H1 (cell line): ENCODE measurements around the gene RIMBP2. TPM values are rescaled to one million over a fixed set of nuclear protein-coding genes. Genes with fewer than 3 reads are reported as not detected.

Source experiments
- CTCF ChIA-PET: fragments of 300-600 bp; sonication (Branson Sonifier 250); formaldehyde crosslinking; loops from one replicate; lab custom pipeline; 2021; ENCODE audit not compliant: partially characterized antibody; lab: Charles Lee
- POLR2A ChIA-PET: fragments of 300-600 bp; sonication (Branson Sonifier 250); formaldehyde crosslinking; loops from one replicate; lab custom pipeline; 2021; ENCODE audit warnings: inconsistent platforms; ENCODE audit not compliant: partially characterized antibody; lab: Charles Lee
- DNase-seq, 2 experiments: peaks; one replicate each; pipeline versions ENCODE4 v3.0.0 to v3.0.0-alpha.2; 2010 to 2022; ENCODE audit warnings: low spot score in 2 of 2, low read depth in 1 of 2, mixed read lengths in 1 of 2
- FAIRE-seq: peaks from 2 replicates; lab custom pipeline; 2011; peaks lifted over from hg19 to GRCh38; lab: Jason Lieb, UNC
- H2AFZ ChIP-seq: 2 replicates; pipeline ENCODE4 v1.8.1; 2012; ENCODE audit warnings: low read length, inconsistent platforms
- H2AK5ac ChIP-seq: 2 replicates; pipeline ENCODE4 v1.6.1; 2013; ENCODE audit warnings: low read depth, low read length
- H2BK120ac ChIP-seq: replicated peaks from 2 replicates; pipeline ENCODE3; 2013; ENCODE audit warnings: low read depth, low read length, inconsistent platforms
- H2BK12ac ChIP-seq: 2 replicates; pipeline ENCODE4 v1.6.1; 2013; ENCODE audit warnings: low read depth, low read length
- H2BK15ac ChIP-seq: 2 replicates; pipeline ENCODE4 v1.6.1; 2013; ENCODE audit warnings: low read length
- H2BK20ac ChIP-seq: 2 replicates; pipeline ENCODE4 v1.6.1; 2013; ENCODE audit warnings: low read length
- H2BK5ac ChIP-seq: 2 replicates; pipeline ENCODE4 v1.6.1; 2013; ENCODE audit warnings: low read depth, low read length
- H3K14ac ChIP-seq: 2 replicates; pipeline ENCODE4 v1.6.1; 2013; ENCODE audit warnings: inconsistent platforms; ENCODE audit not compliant: insufficient read length
- H3K18ac ChIP-seq: 2 replicates; pipeline ENCODE4 v1.6.1; 2013; ENCODE audit warnings: low read length; ENCODE audit errors: extremely low read depth
- H3K23ac ChIP-seq: 2 replicates; pipeline ENCODE4 v1.6.1; 2013; ENCODE audit warnings: inconsistent platforms; ENCODE audit not compliant: insufficient read length
- H3K23me2 ChIP-seq: 2 replicates; pipeline ENCODE4 v1.6.1; 2013; ENCODE audit warnings: low read depth, low read length
- H3K27ac ChIP-seq: 2 replicates; pipeline ENCODE4 v1.6.1; 2011; ENCODE audit warnings: low read depth, low read length, inconsistent platforms
- H3K27me3 ChIP-seq, 4 experiments: replicated peaks in 1 of 4; 1 replicate in 1 of 4; 2 replicates in 3 of 4; pipeline versions ENCODE4 v1.6.1 to v1.8.1; 2011 to 2013; ENCODE audit warnings: low read length in 3 of 4, mild to moderate bottlenecking in 3 of 4, inconsistent platforms in 2 of 4, mixed read lengths in 2 of 4, moderate library complexity in 1 of 4; ENCODE audit not compliant: control insufficient read depth in 3 of 4, insufficient read depth in 3 of 4; ENCODE audit errors: extremely low read depth in 1 of 4
- H3K36me3 ChIP-seq, 4 experiments: 2 replicates each; pipeline versions ENCODE4 v1.6.1 to v1.8.1; 2011 to 2013; ENCODE audit warnings: mild to moderate bottlenecking in 4 of 4, low read length in 3 of 4, moderate library complexity in 2 of 4, control low read depth in 1 of 4, inconsistent platforms in 1 of 4; ENCODE audit not compliant: insufficient read depth in 4 of 4, control insufficient read depth in 2 of 4
- H3K4ac ChIP-seq: replicated peaks from 2 replicates; pipeline ENCODE3; 2013; ENCODE audit warnings: low read length, low read depth, mixed read lengths, inconsistent platforms; ENCODE audit not compliant: insufficient read length
- H3K4me1 ChIP-seq, 4 experiments: replicated peaks in 1 of 4; 1 replicate in 1 of 4; 2 replicates in 3 of 4; pipeline versions ENCODE4 v1.6.1 to v1.8.1; 2011 to 2013; ENCODE audit warnings: low read length in 3 of 4, inconsistent platforms in 2 of 4, mixed read lengths in 1 of 4; ENCODE audit not compliant: insufficient read depth in 4 of 4, control insufficient read depth in 3 of 4
- H3K4me2 ChIP-seq, 2 experiments: 2 replicates each; pipeline versions ENCODE4 v1.6.1 to v1.8.1; 2011 to 2013; ENCODE audit warnings: low read depth in 2 of 2, low read length in 2 of 2, control low read depth in 1 of 2, inconsistent platforms in 1 of 2, mild to moderate bottlenecking in 1 of 2; ENCODE audit not compliant: insufficient read depth in 1 of 2
- H3K4me3 ChIP-seq, 4 experiments: fragments of 200-600, 300-600 bp in 1 of 4; sonication (generic), shearing (Covaris generic), sonication (Bioruptor Twin) in 1 of 4; 2 replicates each; pipeline versions ENCODE4 v1.5.1 to v1.8.1; 2011 to 2016; ENCODE audit warnings: low read length in 4 of 4, low read depth in 3 of 4, control low read depth in 2 of 4, inconsistent platforms in 2 of 4, mild to moderate bottlenecking in 2 of 4, mixed read lengths in 1 of 4, moderate library complexity in 1 of 4; ENCODE audit not compliant: insufficient read depth in 2 of 4; ENCODE audit errors: extremely low read depth in 1 of 4
- H3K56ac ChIP-seq: replicated peaks from 2 replicates; pipeline ENCODE3; 2013; ENCODE audit warnings: low read depth, mild to moderate bottlenecking, mixed read lengths, low read length, inconsistent platforms; ENCODE audit not compliant: insufficient read length
- H3K79me1 ChIP-seq: 2 replicates; pipeline ENCODE4 v1.6.1; 2013; ENCODE audit warnings: low read depth, low read length, control low read depth
- H3K79me2 ChIP-seq, 2 experiments: 2 replicates each; pipeline versions ENCODE4 v1.6.1 to v1.8.1; 2012 to 2013; ENCODE audit warnings: low read length in 2 of 2, mild to moderate bottlenecking in 2 of 2, inconsistent platforms in 1 of 2; ENCODE audit not compliant: insufficient read depth in 2 of 2, control insufficient read depth in 1 of 2
- H3K9ac ChIP-seq, 4 experiments: replicated peaks in 1 of 4; 1 replicate in 1 of 4; 2 replicates in 3 of 4; pipeline versions ENCODE4 v1.6.1 to v1.8.1; 2011 to 2013; ENCODE audit warnings: low read depth in 3 of 4, low read length in 3 of 4, control low read depth in 2 of 4, mild to moderate bottlenecking in 2 of 4, moderate library complexity in 2 of 4, inconsistent platforms in 1 of 4; ENCODE audit errors: extremely low read depth in 1 of 4
- H3K9me3 ChIP-seq, 2 experiments: 2 replicates each; pipeline versions ENCODE4 v1.6.1 to v1.8.1; 2012 to 2013; ENCODE audit warnings: mild to moderate bottlenecking in 2 of 2, moderate library complexity in 2 of 2, control low read depth in 1 of 2, inconsistent platforms in 1 of 2, low read depth in 1 of 2, low read length in 1 of 2, mixed read lengths in 1 of 2; ENCODE audit not compliant: insufficient read depth in 2 of 2
- H4K20me1 ChIP-seq, 2 experiments: replicated peaks in 1 of 2; 2 replicates each; pipeline versions ENCODE3 to v1.8.1; 2011 to 2013; ENCODE audit warnings: inconsistent platforms in 2 of 2, low read length in 2 of 2, mild to moderate bottlenecking in 1 of 2; ENCODE audit not compliant: insufficient read depth in 2 of 2, control insufficient read depth in 1 of 2
- H4K5ac ChIP-seq: 2 replicates; pipeline ENCODE4 v1.6.1; 2013; ENCODE audit warnings: low read length, low read depth, mixed read lengths, inconsistent platforms; ENCODE audit not compliant: insufficient read length
- H4K8ac ChIP-seq: 2 replicates; pipeline ENCODE4 v1.8.0; 2013; ENCODE audit warnings: mild to moderate bottlenecking, moderate library complexity, low read length, inconsistent platforms; ENCODE audit not compliant: insufficient read depth; ENCODE audit errors: extremely low read depth
- H4K91ac ChIP-seq: replicated peaks from 2 replicates; pipeline ENCODE3; 2013; ENCODE audit warnings: low read length, mixed read lengths, inconsistent platforms; ENCODE audit not compliant: insufficient read length
- E2F6 ChIP-seq: IDR thresholded peaks from 2 replicates; pipeline ENCODE4 v1.6.1; 2012; ENCODE audit warnings: inconsistent platforms
- SIN3A ChIP-seq, 2 experiments: IDR thresholded peaks in 1 of 2; conservative IDR thresholded peaks in 1 of 2; 2 replicates each; pipeline ENCODE4 v1.6.1; 2011 to 2012; ENCODE audit warnings: low read length in 2 of 2, improper control_type of control experiment in 1 of 2, low read depth in 1 of 2, mild to moderate bottlenecking in 1 of 2
- WGBS, 2 experiments: shearing (Covaris generic) in 1 of 2; methylation state at CpG; one replicate each; pipeline versions ENCODE4 v1.1.6 to v1.1.7; 2013 to 2015; ENCODE audit warnings: low lambda C conversion rate in 2 of 2, mixed read lengths in 2 of 2, inconsistent platforms in 1 of 2, low coverage in 1 of 2, missing lambda C conversion rate in 1 of 2; ENCODE audit not compliant: insufficient replicate concordance in 2 of 2, insufficient coverage in 1 of 2, insufficient read length in 1 of 2; ENCODE audit errors: extremely low coverage in 1 of 2, missing lambda C conversion rate in 1 of 2; 5-methylcytosine and 5-hydroxymethylcytosine counted together
- polyA plus RNA-seq, 7 experiments: library from polyadenylated mRNA; depleted of rRNA in 3 of 7; stranded (reverse) in 5 of 7; unstranded in 2 of 7; fragments of >200 nt in 5 of 7; fragments of 200-250 nt in 2 of 7; gene quantifications; 1 replicate in 5 of 7; 2 replicates in 1 of 7; 4 replicates in 1 of 7; pipeline versions ENCODE4 v1.2.1 to v1.2.3, GENCODE V29; 2011 to 2013; ENCODE audit warnings: missing spikeins in 2 of 7, mixed read lengths in 2 of 7
- total RNA-seq: library from RNA; stranded (reverse); fragmentation: NEBNext Ultra II Directional; extraction: Animal tissue kit (Norgen Biotek cat#: 25700); gene quantifications from 2 replicates; pipeline ENCODE4 v1.2.1, GENCODE V29; 2021

The RIMBP2 gene
- total and polyA plus RNA-seq, 2 of the 8 experiments (the other 6 are each of a cell fraction or from before 2014, with no cell fraction given) = 0.18 to 0.65 TPM

GRCh38 chr12:130504110-130504839 is 211.8 kb downstream of the RIMBP2 start:
- H3K14ac ChIP-seq = no peak overlapping the region
- no peak overlapping the region for H3K4me3 ChIP-seq
- no peak for DNase-seq
- no peaks in the 10 kb centered on the region for H3K79me1 ChIP-seq
- H2BK120ac ChIP-seq = no peak overlapping the region
- FAIRE-seq = no peak
- no peak overlapping the region for H3K18ac ChIP-seq
- H2AK5ac ChIP-seq = no peak overlapping the region
- no peak for TF ChIP-seq SIN3A (conservative IDR thresholded peaks at IDR 0.05 in 1 of 2, IDR thresholded peaks at IDR 0.05 in 1 of 2; ENCODE audit: low read depth in 1 of 2, low read length in 2 of 2)
- TF ChIP-seq E2F6 = peak; percentile 66
- 86% methylated on average over 18 of the region's 18 CpGs; no CpG with 5 or more reads in 1 of the 2 experiments for WGBS, 2 experiments
- H3K9me3 ChIP-seq = no peaks in the 10 kb centered on the region
- no peaks in the 10 kb centered on the region for H3K23me2 ChIP-seq
- H4K8ac ChIP-seq = peak overlapping the region; percentile 36; the same call in 1 of the 2 replicates
- H3K79me2 ChIP-seq = no peaks in the 10 kb centered on the region
- H3K27me3 ChIP-seq = no peaks in the 10 kb centered on the region
- H2AFZ ChIP-seq = no peak overlapping the region
- no peaks in the 10 kb centered on the region for H3K4me1 ChIP-seq
- ChIA-PET POLR2A (no interaction called here), CTCF (interaction anchor here (0.6 to 2.1 kb wide), 5 partner anchors 9 to 245 kb away, joined by 3 to 11 read pairs (median 4); no protein-coding TSS in a partner anchor)
- H2BK12ac ChIP-seq = no peak overlapping the region
- no peak overlapping the region for H2BK15ac ChIP-seq
- no peak overlapping the region for H2BK20ac ChIP-seq
- no peak overlapping the region for H2BK5ac ChIP-seq
- H4K20me1 ChIP-seq = no peaks in the 10 kb centered on the region
- no peak overlapping the region for H3K27ac ChIP-seq
- H3K56ac ChIP-seq = no peak overlapping the region
- H4K91ac ChIP-seq = no peak overlapping the region
- no peak overlapping the region for H3K4me2 ChIP-seq
- H3K4ac ChIP-seq = no peak overlapping the region
- H3K23ac ChIP-seq = no peak overlapping the region
- no peaks in the 10 kb centered on the region for H3K36me3 ChIP-seq
- no peak overlapping the region for H4K5ac ChIP-seq
- no peak overlapping the region for H3K9ac ChIP-seq
